ENCODE results near the gene OAS3. TPM values are rescaled to one million over a fixed set of nuclear protein-coding genes. Genes with fewer than 3 reads are reported as not detected.

The OAS3 gene
- total RNA-seq, 1 experiment from 2014 or later, result 29.5 TPM

DNA sequence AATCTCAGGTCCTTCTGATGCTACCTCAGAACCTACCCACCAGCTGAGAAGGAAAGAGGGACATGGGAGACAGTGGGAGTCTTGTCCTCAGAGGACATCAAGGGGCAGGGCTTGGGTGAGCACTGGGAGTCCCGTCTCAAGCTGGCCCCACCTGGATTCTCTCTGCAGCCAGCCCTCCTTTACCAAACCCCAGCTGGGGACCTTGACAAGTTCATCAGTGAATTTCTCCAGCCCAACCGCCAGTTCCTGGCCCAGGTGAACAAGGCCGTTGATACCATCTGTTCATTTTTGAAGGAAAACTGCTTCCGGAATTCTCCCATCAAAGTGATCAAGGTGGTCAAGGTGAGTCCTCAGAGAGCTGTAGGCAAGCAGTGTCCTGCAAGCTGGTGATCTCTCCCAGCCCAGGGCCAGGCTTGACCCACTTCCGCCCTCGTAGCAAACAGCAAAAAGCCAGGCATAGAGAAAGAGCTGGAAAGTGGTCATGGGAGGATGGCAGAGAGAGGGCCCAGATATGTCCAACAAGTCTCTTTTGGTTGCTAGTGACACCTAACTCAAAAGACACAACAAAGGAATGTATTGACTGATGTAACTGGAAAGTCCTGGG lies 25.9 kb downstream of the OAS3 start:
- H3K4me3 ChIP-seq (replicated peaks in 1 of 2; ENCODE audit: low read depth in 1 of 2, low read length in 2 of 2), result no peak overlapping the region
- TF ChIP-seq, protein P1, sequence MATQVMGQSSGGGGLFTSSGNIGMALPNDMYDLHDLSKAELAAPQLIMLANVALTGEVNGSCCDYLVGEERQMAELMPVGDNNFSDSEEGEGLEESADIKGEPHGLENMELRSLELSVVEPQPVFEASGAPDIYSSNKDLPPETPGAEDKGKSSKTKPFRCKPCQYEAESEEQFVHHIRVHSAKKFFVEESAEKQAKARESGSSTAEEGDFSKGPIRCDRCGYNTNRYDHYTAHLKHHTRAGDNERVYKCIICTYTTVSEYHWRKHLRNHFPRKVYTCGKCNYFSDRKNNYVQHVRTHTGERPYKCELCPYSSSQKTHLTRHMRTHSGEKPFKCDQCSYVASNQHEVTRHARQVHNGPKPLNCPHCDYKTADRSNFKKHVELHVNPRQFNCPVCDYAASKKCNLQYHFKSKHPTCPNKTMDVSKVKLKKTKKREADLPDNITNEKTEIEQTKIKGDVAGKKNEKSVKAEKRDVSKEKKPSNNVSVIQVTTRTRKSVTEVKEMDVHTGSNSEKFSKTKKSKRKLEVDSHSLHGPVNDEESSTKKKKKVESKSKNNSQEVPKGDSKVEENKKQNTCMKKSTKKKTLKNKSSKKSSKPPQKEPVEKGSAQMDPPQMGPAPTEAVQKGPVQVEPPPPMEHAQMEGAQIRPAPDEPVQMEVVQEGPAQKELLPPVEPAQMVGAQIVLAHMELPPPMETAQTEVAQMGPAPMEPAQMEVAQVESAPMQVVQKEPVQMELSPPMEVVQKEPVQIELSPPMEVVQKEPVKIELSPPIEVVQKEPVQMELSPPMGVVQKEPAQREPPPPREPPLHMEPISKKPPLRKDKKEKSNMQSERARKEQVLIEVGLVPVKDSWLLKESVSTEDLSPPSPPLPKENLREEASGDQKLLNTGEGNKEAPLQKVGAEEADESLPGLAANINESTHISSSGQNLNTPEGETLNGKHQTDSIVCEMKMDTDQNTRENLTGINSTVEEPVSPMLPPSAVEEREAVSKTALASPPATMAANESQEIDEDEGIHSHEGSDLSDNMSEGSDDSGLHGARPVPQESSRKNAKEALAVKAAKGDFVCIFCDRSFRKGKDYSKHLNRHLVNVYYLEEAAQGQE (IDR thresholded peaks at IDR 0.05; ENCODE audit: low read depth), result no peak
- TF ChIP-seq YY1 (IDR thresholded peaks at IDR 0.05; ENCODE audit: extremely low read depth, insufficient replicate concordance, low read depth, low read length) (no peak), EZH2 (IDR thresholded peaks at IDR 0.05) (no peak), CEBPB (IDR thresholded peaks at IDR 0.05; ENCODE audit: low read depth) (no peak), JUND (IDR thresholded peaks at IDR 0.05) (no peak), EZH2phosphoT487 (IDR thresholded peaks at IDR 0.05; ENCODE audit: borderline replicate concordance) (no peak), EGR1 (IDR thresholded peaks at IDR 0.05; ENCODE audit: low read depth) (no peak), POLR2A (IDR thresholded peaks at IDR 0.05; ENCODE audit: borderline replicate concordance, extremely low read depth, insufficient read depth, insufficient read length) (no peak), SIN3A (IDR thresholded peaks at IDR 0.05; ENCODE audit: low read depth) (no peak), ZNF274 (IDR thresholded peaks at IDR 0.05; ENCODE audit: low read depth, low read length) (no peak), CBX3 (IDR thresholded peaks at IDR 0.05; ENCODE audit: low read depth) (no peak), SRF (IDR thresholded peaks at IDR 0.05; ENCODE audit: low read depth) (no peak)
- TF ChIP-seq, protein P2, sequence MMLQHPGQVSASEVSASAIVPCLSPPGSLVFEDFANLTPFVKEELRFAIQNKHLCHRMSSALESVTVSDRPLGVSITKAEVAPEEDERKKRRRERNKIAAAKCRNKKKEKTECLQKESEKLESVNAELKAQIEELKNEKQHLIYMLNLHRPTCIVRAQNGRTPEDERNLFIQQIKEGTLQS (IDR thresholded peaks at IDR 0.05), result no peak
- TF ChIP-seq, protein P3, sequence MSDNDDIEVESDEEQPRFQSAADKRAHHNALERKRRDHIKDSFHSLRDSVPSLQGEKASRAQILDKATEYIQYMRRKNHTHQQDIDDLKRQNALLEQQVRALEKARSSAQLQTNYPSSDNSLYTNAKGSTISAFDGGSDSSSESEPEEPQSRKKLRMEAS (IDR thresholded peaks at IDR 0.05), result no peak
- H3K9me2 ChIP-seq (ENCODE audit: insufficient read depth), result no peaks in the 10 kb centered on the region
- ATAC-seq (no peak), DNase-seq (ENCODE audit: low read depth, low spot score) (no peak)
- ChIA-PET RAD21 (ENCODE audit: low non-redundant PET in 1 of 2, low total read pairs in 2 of 2, uncharacterized antibody in 2 of 2, unreplicated experiment in 2 of 2) (no interaction called here), POLR2A (no interaction called here), CTCF (no interaction called here)
- no peak overlapping the region for H3K9ac ChIP-seq (ENCODE audit: low read length)
- intact Hi-C loops (cut with micrococcal nuclease), result no loop called here
- no peaks in the 10 kb centered on the region for H3K9me3 ChIP-seq (ENCODE audit: control insufficient read depth in 1 of 2, insufficient read depth in 1 of 2, low read depth in 1 of 2, low read length in 2 of 2)
- no TSS peak for BruUV-seq (replicated peaks)
- H3K4me2 ChIP-seq (ENCODE audit: low read length), result no peak overlapping the region
- no peaks in the 10 kb centered on the region for H3K4me1 ChIP-seq (ENCODE audit: control insufficient read depth in 1 of 2, insufficient read depth in 2 of 2, low read length in 2 of 2)
- peaks cover 0 to 7% of the 10 kb centered on the region in 2 experiments; a peak in 1 of 4 replicates for H3K36me3 ChIP-seq (ENCODE audit: control insufficient read depth in 1 of 2, insufficient read depth in 2 of 2, low read length in 2 of 2)
- no peaks in the 10 kb centered on the region for H4K20me1 ChIP-seq (ENCODE audit: insufficient read depth)
- H3K79me2 ChIP-seq (ENCODE audit: insufficient read depth, low read length), result no peaks in the 10 kb centered on the region
- no peak overlapping the region for H3K27ac ChIP-seq (ENCODE audit: low read depth, low read length)
- H3K27me3 ChIP-seq (ENCODE audit: insufficient read depth, low read length), result no peaks in the 10 kb centered on the region
- H2AFZ ChIP-seq (ENCODE audit: low read depth, low read length, poor library complexity, severe bottlenecking), result no peak overlapping the region
